OCI-LY1 (cell line): Measurements from ENCODE around the gene TRNP1.

ENCODE experiments used
- H2AFZ ChIP-seq: fragments of 200-600 bp; sonication (generic), shearing (Covaris generic); 2 replicates; pipeline ENCODE4 v1.6.0; 2014; ENCODE audit warnings: antibody characterized with exemption, mild to moderate bottlenecking, low read length
- H3F3A ChIP-seq: fragments of 200-600 bp; sonication (generic), shearing (Covaris generic); 2 replicates; pipeline ENCODE4 v1.6.0; 2014; ENCODE audit warnings: mild to moderate bottlenecking, antibody characterized with exemption, low read length, moderate library complexity; ENCODE audit not compliant: insufficient read depth
- H3K27ac ChIP-seq: fragments of 200-600 bp; sonication (generic); 2 replicates; pipeline ENCODE4 v1.5.1; 2014; ENCODE audit warnings: low read length, mixed run types, mild to moderate bottlenecking, low read depth; ENCODE audit not compliant: poor library complexity, severe bottlenecking
- H3K27me3 ChIP-seq: fragments of 200-600 bp; sonication (generic); 2 replicates; pipeline ENCODE4 v1.6.0; 2014; ENCODE audit warnings: antibody characterized with exemption, mild to moderate bottlenecking, low read length, moderate library complexity; ENCODE audit not compliant: insufficient read depth
- H3K36me3 ChIP-seq: fragments of 200-600 bp; sonication (generic); 2 replicates; pipeline ENCODE4 v1.6.1; 2014; ENCODE audit warnings: mild to moderate bottlenecking, antibody characterized with exemption, low read length, moderate library complexity, mixed read lengths; ENCODE audit not compliant: insufficient read depth
- H3K4me1 ChIP-seq: fragments of 200-600 bp; sonication (generic); 2 replicates; pipeline ENCODE4 v1.5.1; 2014; ENCODE audit warnings: mild to moderate bottlenecking, low read length, moderate library complexity; ENCODE audit not compliant: insufficient read depth, severe bottlenecking
- H3K4me2 ChIP-seq: fragments of 200-600 bp; sonication (generic), shearing (Covaris generic); 2 replicates; pipeline ENCODE4 v1.6.1; 2014; ENCODE audit warnings: low read length
- H3K4me3 ChIP-seq: fragments of 200-600 bp; sonication (generic); 2 replicates; pipeline ENCODE4 v1.5.1; 2014; ENCODE audit warnings: low read length, low read depth, mild to moderate bottlenecking, mixed read lengths; ENCODE audit not compliant: poor library complexity, severe bottlenecking
- H3K79me2 ChIP-seq: fragments of 200-600 bp; shearing (Covaris generic); 2 replicates; pipeline ENCODE4 v1.6.1; 2016; ENCODE audit warnings: mixed run types, low read length, mixed read lengths; ENCODE audit not compliant: insufficient read depth
- H3K9ac ChIP-seq: fragments of 200-600 bp; sonication (generic), shearing (Covaris generic); 2 replicates; pipeline ENCODE4 v1.6.1; 2014; ENCODE audit warnings: mild to moderate bottlenecking, low read length, mixed read lengths
- H3K9me2 ChIP-seq: fragments of 200-600 bp; sonication (generic), shearing (Covaris generic); 2 replicates; pipeline ENCODE4 v1.6.1; 2014; ENCODE audit warnings: low read depth, mild to moderate bottlenecking, low read length, mixed read lengths
- H3K9me3 ChIP-seq: fragments of 200-600 bp; shearing (Covaris generic); 2 replicates; pipeline ENCODE4 v1.6.1; 2014; ENCODE audit warnings: low read length, mixed read lengths
- H4K20me1 ChIP-seq: fragments of 200-600 bp; sonication (generic), shearing (Covaris generic); 2 replicates; pipeline ENCODE4 v1.6.0; 2016; ENCODE audit warnings: mild to moderate bottlenecking, low read length; ENCODE audit not compliant: insufficient read depth
- CTCF ChIP-seq: fragments of 200-600 bp; sonication (generic), shearing (Covaris generic); IDR thresholded peaks from 2 replicates; pipeline ENCODE4 v1.5.1; 2017; ENCODE audit warnings: mild to moderate bottlenecking, antibody characterized with exemption, low read length, moderate library complexity, mixed read lengths
- EZH2 ChIP-seq: fragments of 200-600 bp; sonication (generic), shearing (Covaris generic); IDR thresholded peaks from 2 replicates; pipeline ENCODE4 v1.8.0; 2017; ENCODE audit warnings: borderline replicate concordance, mixed run types, mild to moderate bottlenecking, antibody characterized with exemption, low read length, moderate library complexity, mixed read lengths

The TRNP1 gene

GRCh38 chr1:27027575-27028250 is 34.2 kb downstream of the TRNP1 start:
- Histone ChIP-seq H3K27ac (no peak overlapping the region), H2AFZ (no peak overlapping the region), H3K4me2 (no peak overlapping the region)

GRCh38 chr1:27029517-27029916 is 36.0 kb downstream of the TRNP1 start:
- Histone ChIP-seq H3K27ac (no peak overlapping the region), H3K27me3 (peaks cover 14% of the 10 kb centered on the region; the same call in 1 of the 2 replicates), H3K4me2 (no peak overlapping the region), H3K4me1 (no peaks in the 10 kb centered on the region), H3K9me3 (no peaks in the 10 kb centered on the region), H3F3A (no peaks in the 10 kb centered on the region), H4K20me1 (no peaks in the 10 kb centered on the region), H3K36me3 (no peaks in the 10 kb centered on the region), H2AFZ (no peak overlapping the region), H3K4me3 (no peak overlapping the region), H3K9ac (no peak overlapping the region), H3K9me2 (no peaks in the 10 kb centered on the region), H3K79me2 (no peaks in the 10 kb centered on the region)
- TF ChIP-seq CTCF (no peak), EZH2 (no peak)

More at GRCh38 chr1:27027575-27028250, 34.2 kb downstream of the TRNP1 start:
- H3K4me3 ChIP-seq, result no peak overlapping the region
- peaks cover 14% of the 10 kb centered on the region; the same call in 1 of the 2 replicates for H3K27me3 ChIP-seq
- no peak overlapping the region for H3K9ac ChIP-seq
- H3K9me3 ChIP-seq, result no peaks in the 10 kb centered on the region
- H3K79me2 ChIP-seq, result no peaks in the 10 kb centered on the region
- no peaks in the 10 kb centered on the region for H3K4me1 ChIP-seq
- no peaks in the 10 kb centered on the region for H3K36me3 ChIP-seq
- no peaks in the 10 kb centered on the region for H3K9me2 ChIP-seq
- no peak for TF ChIP-seq CTCF
- no peak for TF ChIP-seq EZH2
- no peaks in the 10 kb centered on the region for H3F3A ChIP-seq
- no peaks in the 10 kb centered on the region for H4K20me1 ChIP-seq

- Histone ChIP-seq H3K79me2 (no peaks in the 10 kb centered on the region), H3K9me3 (no peaks in the 10 kb centered on the region), H3K9me2 (no peaks in the 10 kb centered on the region), H3K4me3 (no peak overlapping the region), H3K27ac (no peak overlapping the region), H4K20me1 (no peaks in the 10 kb centered on the region), H2AFZ (no peak overlapping the region), H3F3A (no peaks in the 10 kb centered on the region), H3K4me1 (no peaks in the 10 kb centered on the region), H3K9ac (no peak overlapping the region), H3K36me3 (no peaks in the 10 kb centered on the region), H3K4me2 (no peak overlapping the region), H3K27me3 (peaks cover 15% of the 10 kb centered on the region)
- no peak for TF ChIP-seq EZH2
- no peak for TF ChIP-seq CTCF
Observed at GRCh38 chr1:27031235-27032118, 38.0 kb downstream of the TRNP1 start.
